Neural cell (in vitro differentiated cells): ENCODE data around the gene SLC12A3. TPM values are rescaled to one million over a fixed set of nuclear protein-coding genes. Genes with fewer than 3 reads are reported as not detected.

ENCODE experiments used
- H2AFZ ChIP-seq: fragments of 200-600, 300-800 bp; sonication (generic), shearing (Covaris generic); 2 replicates; pipeline ENCODE4 v1.6.0; 2014; ENCODE audit warnings: low read depth, mild to moderate bottlenecking, antibody characterized with exemption, low read length, moderate library complexity
- H3F3A ChIP-seq: fragments of 200-600 bp; shearing (Covaris generic); 2 replicates; pipeline ENCODE4 v1.6.1; 2016; ENCODE audit warnings: mild to moderate bottlenecking, moderate library complexity, mixed read lengths, antibody characterized with exemption, low read length; ENCODE audit not compliant: insufficient read depth, poor library complexity, severe bottlenecking
- H3K27ac ChIP-seq: fragments of 200-600, 300-800 bp; sonication (generic), shearing (Covaris generic); 2 replicates; pipeline ENCODE4 v1.5.1; 2014; ENCODE audit warnings: mild to moderate bottlenecking, low read length, moderate library complexity
- H3K27me3 ChIP-seq: fragments of 300-800, 200-600 bp; sonication (generic), shearing (Covaris generic); 2 replicates; pipeline ENCODE4 v1.6.0; 2014; ENCODE audit warnings: mild to moderate bottlenecking, low read depth, low read length, moderate library complexity; ENCODE audit not compliant: insufficient read depth
- H3K36me3 ChIP-seq: fragments of 300-800, 200-600 bp; sonication (generic), shearing (Covaris generic); 2 replicates; pipeline ENCODE4 v1.5.1; 2014; ENCODE audit warnings: mild to moderate bottlenecking, antibody characterized with exemption, low read length, moderate library complexity; ENCODE audit not compliant: insufficient read depth
- H3K4me2 ChIP-seq: fragments of 300-800, 200-600 bp; sonication (generic), shearing (Covaris generic); 2 replicates; pipeline ENCODE4 v1.6.0; 2014; ENCODE audit warnings: mild to moderate bottlenecking, low read length
- H3K4me3 ChIP-seq: fragments of 300-800, 200-600 bp; sonication (generic), shearing (Covaris generic); 2 replicates; pipeline ENCODE4 v1.5.1; 2014; ENCODE audit warnings: mild to moderate bottlenecking, low read length, moderate library complexity
- H3K79me2 ChIP-seq: fragments of 200-600 bp; shearing (Covaris generic); replicated peaks from 2 replicates; pipeline ENCODE4 v1.6.0; 2014; ENCODE audit warnings: mild to moderate bottlenecking, low read length, moderate library complexity; ENCODE audit not compliant: insufficient read depth
- H3K9ac ChIP-seq: fragments of 300-800, 200-600 bp; sonication (generic), shearing (Covaris generic); 2 replicates; pipeline ENCODE4 v1.6.1; 2016; ENCODE audit warnings: mild to moderate bottlenecking, low read length, mixed read lengths
- H3K9me2 ChIP-seq: fragments of 200-600 bp; shearing (Covaris generic); 2 replicates; pipeline ENCODE4 v1.6.1; 2016; ENCODE audit warnings: mild to moderate bottlenecking, low read length, mixed read lengths; ENCODE audit not compliant: insufficient read depth
- H3K9me3 ChIP-seq: fragments of 200-600, 300-800 bp; sonication (generic), shearing (Covaris generic); 2 replicates; pipeline ENCODE4 v1.6.1; 2016; ENCODE audit warnings: mild to moderate bottlenecking, mixed run types, low read length, moderate library complexity, mixed read lengths
- H4K20me1 ChIP-seq: fragments of 200-600 bp; shearing (Covaris generic); 2 replicates; pipeline ENCODE4 v1.6.1; 2016; ENCODE audit warnings: mild to moderate bottlenecking, mixed run types; ENCODE audit not compliant: insufficient read depth
- EP300 ChIP-seq: fragments of 450-650 bp; conservative IDR thresholded peaks from 2 replicates; pipeline ENCODE4 v1.6.1; 2014; ENCODE audit warnings: antibody characterized with exemption, mild to moderate bottlenecking, moderate library complexity; ENCODE audit not compliant: poor library complexity, severe bottlenecking
- EZH2 ChIP-seq: fragments of 200-600, 300-800 bp; shearing (Covaris generic), sonication (generic); IDR thresholded peaks from 2 replicates; pipeline ENCODE4 v1.6.1; 2014; ENCODE audit warnings: antibody characterized with exemption, low read length, borderline replicate concordance, mild to moderate bottlenecking; ENCODE audit not compliant: insufficient read depth, poor library complexity, severe bottlenecking
- MXI1 ChIP-seq: fragments of 450-650 bp; conservative IDR thresholded peaks from 2 replicates; pipeline ENCODE4 v1.6.1; 2014; ENCODE audit warnings: antibody characterized with exemption, mild to moderate bottlenecking; ENCODE audit not compliant: poor library complexity, severe bottlenecking
- POLR2AphosphoS5 ChIP-seq: IDR thresholded peaks from 2 replicates; pipeline ENCODE4 v1.6.1; 2012
- RAD21 ChIP-seq: fragments of 450-650 bp; conservative IDR thresholded peaks from 2 replicates; pipeline ENCODE4 v1.6.1; 2014; ENCODE audit warnings: antibody characterized with exemption, mild to moderate bottlenecking, moderate library complexity
- REST ChIP-seq: IDR thresholded peaks from 2 replicates; pipeline ENCODE4 v1.6.1; 2012; ENCODE audit warnings: borderline replicate concordance
- SMC3 ChIP-seq: fragments of 450-650 bp; conservative IDR thresholded peaks from 2 replicates; pipeline ENCODE4 v1.6.1; 2014; ENCODE audit warnings: antibody characterized with exemption, mild to moderate bottlenecking, moderate library complexity; ENCODE audit not compliant: poor library complexity
- TAF1 ChIP-seq: IDR thresholded peaks from 2 replicates; pipeline ENCODE4 v1.6.1; 2012; ENCODE audit warnings: low read depth
- polyA plus RNA-seq: library from polyadenylated mRNA; depleted of rRNA; stranded (reverse); fragments of >200 nt; gene quantifications from 2 replicates; pipeline ENCODE4 v1.2.3, GENCODE V29; 2014
- TF ChIP-seq, protein P1 (sequence below): fragments of 450-650 bp; IDR thresholded peaks from 2 replicates; pipeline ENCODE4 v1.5.1; 2014; ENCODE audit warnings: antibody characterized with exemption, mild to moderate bottlenecking, moderate library complexity; ENCODE audit not compliant: poor library complexity, severe bottlenecking

Gene SLC12A3
- polyA plus RNA-seq, 1 donor from 2014 or later, result 0.09 TPM

- Histone ChIP-seq H3K79me2 (no peaks in the 10 kb centered on the region), H3K4me2 (no peak overlapping the region), H2AFZ (no peak overlapping the region), H3K9ac (no peak overlapping the region), H3K9me3 (no peaks in the 10 kb centered on the region), H3K27ac (no peak overlapping the region), H4K20me1 (no peaks in the 10 kb centered on the region), H3K9me2 (no peaks in the 10 kb centered on the region), H3K4me3 (no peak overlapping the region), H3F3A (no peaks in the 10 kb centered on the region), H3K27me3 (no peaks in the 10 kb centered on the region), H3K36me3 (no peaks in the 10 kb centered on the region)
- TF ChIP-seq REST, result no peak
- no peak for TF ChIP-seq SMC3
- TF ChIP-seq EP300, result no peak
- TF ChIP-seq, protein P1, sequence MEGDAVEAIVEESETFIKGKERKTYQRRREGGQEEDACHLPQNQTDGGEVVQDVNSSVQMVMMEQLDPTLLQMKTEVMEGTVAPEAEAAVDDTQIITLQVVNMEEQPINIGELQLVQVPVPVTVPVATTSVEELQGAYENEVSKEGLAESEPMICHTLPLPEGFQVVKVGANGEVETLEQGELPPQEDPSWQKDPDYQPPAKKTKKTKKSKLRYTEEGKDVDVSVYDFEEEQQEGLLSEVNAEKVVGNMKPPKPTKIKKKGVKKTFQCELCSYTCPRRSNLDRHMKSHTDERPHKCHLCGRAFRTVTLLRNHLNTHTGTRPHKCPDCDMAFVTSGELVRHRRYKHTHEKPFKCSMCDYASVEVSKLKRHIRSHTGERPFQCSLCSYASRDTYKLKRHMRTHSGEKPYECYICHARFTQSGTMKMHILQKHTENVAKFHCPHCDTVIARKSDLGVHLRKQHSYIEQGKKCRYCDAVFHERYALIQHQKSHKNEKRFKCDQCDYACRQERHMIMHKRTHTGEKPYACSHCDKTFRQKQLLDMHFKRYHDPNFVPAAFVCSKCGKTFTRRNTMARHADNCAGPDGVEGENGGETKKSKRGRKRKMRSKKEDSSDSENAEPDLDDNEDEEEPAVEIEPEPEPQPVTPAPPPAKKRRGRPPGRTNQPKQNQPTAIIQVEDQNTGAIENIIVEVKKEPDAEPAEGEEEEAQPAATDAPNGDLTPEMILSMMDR, result no peak
- no peak for TF ChIP-seq MXI1
- TF ChIP-seq EZH2, result no peak
- TF ChIP-seq TAF1, result no peak
- TF ChIP-seq POLR2AphosphoS5, result no peak
- no peak for TF ChIP-seq RAD21
Observed at GRCh38 chr16:56921571-56921970, 56.6 kb downstream of the SLC12A3 start.

DNA sequence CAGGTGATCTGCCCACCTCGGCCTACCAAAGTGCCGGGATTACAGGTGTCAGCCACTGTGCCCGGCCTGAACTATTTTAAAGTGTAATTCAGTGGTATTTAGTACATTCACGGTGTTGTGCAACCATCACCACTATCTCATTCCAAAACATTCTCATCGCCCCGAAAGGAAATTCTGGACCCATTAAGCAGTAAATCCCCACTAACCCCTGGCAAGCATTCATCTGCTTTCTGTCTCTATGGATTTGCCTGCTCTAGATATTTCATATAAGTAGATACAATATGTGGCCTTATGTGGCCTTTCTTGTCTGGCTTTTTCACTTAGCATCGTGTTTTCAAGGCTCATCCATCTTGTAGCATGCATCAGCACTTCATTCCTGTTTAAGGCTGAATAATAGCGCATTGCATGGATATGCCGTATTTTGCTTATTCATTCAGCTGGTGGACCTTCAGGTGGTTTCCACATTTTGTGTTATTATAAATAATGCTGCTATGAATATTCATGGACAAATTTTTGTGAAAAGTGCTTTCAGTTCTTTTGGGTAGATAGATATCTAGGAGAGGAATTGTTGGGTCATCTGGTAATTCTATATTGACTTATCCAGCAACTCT, 58.6 kb downstream of the SLC12A3 start:
- no peaks in the 10 kb centered on the region for H3K9me2 ChIP-seq
- H4K20me1 ChIP-seq, result no peaks in the 10 kb centered on the region
- H3K9ac ChIP-seq, result no peak overlapping the region
- H3K9me3 ChIP-seq, result no peaks in the 10 kb centered on the region
- H3K27ac ChIP-seq, result no peak overlapping the region
- H3K4me3 ChIP-seq, result no peak overlapping the region
- H3K27me3 ChIP-seq, result no peaks in the 10 kb centered on the region
- TF ChIP-seq EZH2, result no peak
- TF ChIP-seq SMC3, result no peak
- TF ChIP-seq POLR2AphosphoS5, result no peak
- no peak for TF ChIP-seq REST
- no peak for TF ChIP-seq TAF1
- TF ChIP-seq MXI1, result no peak
- TF ChIP-seq RAD21, result no peak
- no peak for TF ChIP-seq EP300
- TF ChIP-seq, protein P1, result no peak
- H3K4me2 ChIP-seq, result no peak overlapping the region
- no peaks in the 10 kb centered on the region for H3K36me3 ChIP-seq
- H2AFZ ChIP-seq, result no peak overlapping the region
- no peaks in the 10 kb centered on the region for H3F3A ChIP-seq
- no peaks in the 10 kb centered on the region for H3K79me2 ChIP-seq
